Memory B cell (primary cell): ENCODE results near the gene KBTBD12.

Source experiments
- ATAC-seq: fragments of 150-1000 bp; cut with Tn5 transposase; 2 replicates; pipeline ENCODE4 v1.10.0; 2021; ENCODE audit warnings: low read depth, mild to moderate bottlenecking, moderate library complexity
- DNase-seq, 2 donors: peaks; one replicate each; pipeline ENCODE4 v3.0.0; 2022; ENCODE audit warnings: low spot score in 2 of 2
- H3K27ac Mint-ChIP-seq: one replicate; pipeline ENCODE4 v1.8.0; 2022; ENCODE audit warnings: mild to moderate bottlenecking, moderate library complexity, mixed read lengths
- H3K27me3 Mint-ChIP-seq: one replicate; pipeline ENCODE4 v1.8.0; 2022; ENCODE audit warnings: mixed read lengths
- H3K36me3 Mint-ChIP-seq: one replicate; pipeline ENCODE4 v1.8.0; 2022; ENCODE audit warnings: mild to moderate bottlenecking, mixed read lengths
- H3K4me1 Mint-ChIP-seq: one replicate; pipeline ENCODE4 v1.8.0; 2022; ENCODE audit warnings: mixed read lengths
- H3K4me3 Mint-ChIP-seq: one replicate; pipeline ENCODE4 v1.8.0; 2022; ENCODE audit warnings: mild to moderate bottlenecking, moderate library complexity, mixed read lengths
- H3K9me3 Mint-ChIP-seq: one replicate; pipeline ENCODE4 v1.8.0; 2022; ENCODE audit warnings: mixed read lengths

The KBTBD12 gene

GRCh38 chr3:128011140-128011539, 96.1 kb downstream of the KBTBD12 start:
- H3K27me3 Mint-ChIP-seq, result peaks cover 11% of the 10 kb centered on the region
- H3K27ac Mint-ChIP-seq, result no peak overlapping the region
- H3K36me3 Mint-ChIP-seq, result no peaks in the 10 kb centered on the region
- no peak for ATAC-seq
- H3K9me3 Mint-ChIP-seq, result no peaks in the 10 kb centered on the region
- H3K4me3 Mint-ChIP-seq, result no peak overlapping the region
- no peaks in the 10 kb centered on the region for H3K4me1 Mint-ChIP-seq
- DNase-seq, result no peak

GRCh38 chr3:128012050-128012449, 97.0 kb downstream of the KBTBD12 start:
- Mint-ChIP-seq H3K27me3 (peaks cover 10% of the 10 kb centered on the region), H3K4me1 (no peaks in the 10 kb centered on the region), H3K9me3 (peaks cover 2% of the 10 kb centered on the region), H3K27ac (no peak overlapping the region), H3K4me3 (no peak overlapping the region), H3K36me3 (no peaks in the 10 kb centered on the region)
- DNase-seq, result no peak
- ATAC-seq, result no peak

GRCh38 chr3:128014548-128014947, 99.5 kb downstream of the KBTBD12 start:
- Mint-ChIP-seq H3K27ac (no peak overlapping the region), H3K27me3 (peaks cover 8% of the 10 kb centered on the region)

GRCh38 chr3:128016502-128016901, 101.5 kb downstream of the KBTBD12 start:
- DNase-seq (no peak), ATAC-seq (no peak)
- H3K4me3 Mint-ChIP-seq, result no peak overlapping the region
- no peaks in the 10 kb centered on the region for H3K36me3 Mint-ChIP-seq
- H3K27ac Mint-ChIP-seq, result no peak overlapping the region
- H3K27me3 Mint-ChIP-seq, result peaks cover 5% of the 10 kb centered on the region
- no peaks in the 10 kb centered on the region for H3K4me1 Mint-ChIP-seq
- peaks cover 2% of the 10 kb centered on the region for H3K9me3 Mint-ChIP-seq

More at GRCh38 chr3:128014548-128014947, 99.5 kb downstream of the KBTBD12 start:
- ATAC-seq (no peak), DNase-seq (no peak)
- Mint-ChIP-seq H3K36me3 (no peaks in the 10 kb centered on the region), H3K9me3 (peaks cover 2% of the 10 kb centered on the region), H3K4me1 (no peaks in the 10 kb centered on the region), H3K4me3 (no peak overlapping the region)

GRCh38 chr3:128021768-128022372, 106.8 kb downstream of the KBTBD12 start:
- no peaks in the 10 kb centered on the region for H3K36me3 Mint-ChIP-seq
- no peaks in the 10 kb centered on the region for H3K4me1 Mint-ChIP-seq
- no peaks in the 10 kb centered on the region for H3K9me3 Mint-ChIP-seq
- DNase-seq (no peak), ATAC-seq (no peak)
- no peak overlapping the region for H3K4me3 Mint-ChIP-seq
- H3K27ac Mint-ChIP-seq, result no peak overlapping the region
- peaks cover 7% of the 10 kb centered on the region for H3K27me3 Mint-ChIP-seq

GRCh38 chr3:128033102-128033501, 118.1 kb downstream of the KBTBD12 start:
- Mint-ChIP-seq H3K9me3 (no peaks in the 10 kb centered on the region), H3K36me3 (no peaks in the 10 kb centered on the region), H3K4me1 (no peaks in the 10 kb centered on the region), H3K4me3 (no peak overlapping the region), H3K27ac (no peak overlapping the region), H3K27me3 (peaks cover 8% of the 10 kb centered on the region)
- DNase-seq (no peak), ATAC-seq (no peak)

- Mint-ChIP-seq H3K9me3 (no peaks in the 10 kb centered on the region), H3K4me3 (no peak overlapping the region), H3K36me3 (no peaks in the 10 kb centered on the region), H3K4me1 (no peaks in the 10 kb centered on the region), H3K27me3 (peaks cover 8% of the 10 kb centered on the region), H3K27ac (no peak overlapping the region)
- ATAC-seq (no peak), DNase-seq (no peak)
These were observed 121.1 kb downstream of the KBTBD12 start for GRCh38 chr3:128036119-128036518.
